ENCODE data around the gene LSS. TPM values are rescaled to one million over a fixed set of nuclear protein-coding genes. Genes with fewer than 3 reads are reported as not detected.

The LSS gene
- total RNA-seq, 4 donors from 2014 or later, result 128 to 251 (median 164) TPM

DNA sequence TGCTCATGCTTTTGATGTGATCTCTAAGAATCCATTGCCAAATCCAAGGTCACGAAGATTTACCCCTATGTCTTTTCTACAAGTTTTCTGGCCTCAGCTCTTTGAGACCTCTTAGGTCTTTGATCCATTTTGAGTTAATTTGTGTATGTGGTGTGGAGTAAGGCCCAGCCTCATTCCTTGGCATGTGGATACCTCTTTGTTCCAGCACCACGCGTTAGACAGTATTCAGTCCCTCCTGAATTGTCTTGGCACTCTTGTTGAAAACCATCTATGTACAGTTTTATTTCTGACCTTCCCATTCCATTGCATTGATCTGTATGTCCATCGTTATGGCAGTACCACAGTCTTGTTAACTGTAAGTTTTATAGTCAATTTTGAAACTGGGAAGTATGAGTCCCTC, 65.2 kb downstream of the LSS start:
- Histone ChIP-seq H3K4me1 (peaks cover 11% of the 10 kb centered on the region), H3K36me3 (no peaks in the 10 kb centered on the region), H3K27me3 (peaks cover 22% of the 10 kb centered on the region), H3K9me3 (no peaks in the 10 kb centered on the region), H3K27ac (no peak overlapping the region), H3K4me3 (no peak overlapping the region)
- no peak for DNase-seq (ENCODE audit: low spot score in 2 of 2)
- WGBS, result 67% methylated on average over 4 of the region's 4 CpGs
- TF ChIP-seq POLR2A (IDR thresholded peaks at IDR 0.05), result no peak
- TF ChIP-seq POLR2AphosphoS5 (IDR thresholded peaks at IDR 0.05), result no peak
- TF ChIP-seq, protein P1, sequence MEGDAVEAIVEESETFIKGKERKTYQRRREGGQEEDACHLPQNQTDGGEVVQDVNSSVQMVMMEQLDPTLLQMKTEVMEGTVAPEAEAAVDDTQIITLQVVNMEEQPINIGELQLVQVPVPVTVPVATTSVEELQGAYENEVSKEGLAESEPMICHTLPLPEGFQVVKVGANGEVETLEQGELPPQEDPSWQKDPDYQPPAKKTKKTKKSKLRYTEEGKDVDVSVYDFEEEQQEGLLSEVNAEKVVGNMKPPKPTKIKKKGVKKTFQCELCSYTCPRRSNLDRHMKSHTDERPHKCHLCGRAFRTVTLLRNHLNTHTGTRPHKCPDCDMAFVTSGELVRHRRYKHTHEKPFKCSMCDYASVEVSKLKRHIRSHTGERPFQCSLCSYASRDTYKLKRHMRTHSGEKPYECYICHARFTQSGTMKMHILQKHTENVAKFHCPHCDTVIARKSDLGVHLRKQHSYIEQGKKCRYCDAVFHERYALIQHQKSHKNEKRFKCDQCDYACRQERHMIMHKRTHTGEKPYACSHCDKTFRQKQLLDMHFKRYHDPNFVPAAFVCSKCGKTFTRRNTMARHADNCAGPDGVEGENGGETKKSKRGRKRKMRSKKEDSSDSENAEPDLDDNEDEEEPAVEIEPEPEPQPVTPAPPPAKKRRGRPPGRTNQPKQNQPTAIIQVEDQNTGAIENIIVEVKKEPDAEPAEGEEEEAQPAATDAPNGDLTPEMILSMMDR (IDR thresholded peaks at IDR 0.05), result no peak
- no peak for TF ChIP-seq EP300 (IDR thresholded peaks at IDR 0.05)

DNA sequence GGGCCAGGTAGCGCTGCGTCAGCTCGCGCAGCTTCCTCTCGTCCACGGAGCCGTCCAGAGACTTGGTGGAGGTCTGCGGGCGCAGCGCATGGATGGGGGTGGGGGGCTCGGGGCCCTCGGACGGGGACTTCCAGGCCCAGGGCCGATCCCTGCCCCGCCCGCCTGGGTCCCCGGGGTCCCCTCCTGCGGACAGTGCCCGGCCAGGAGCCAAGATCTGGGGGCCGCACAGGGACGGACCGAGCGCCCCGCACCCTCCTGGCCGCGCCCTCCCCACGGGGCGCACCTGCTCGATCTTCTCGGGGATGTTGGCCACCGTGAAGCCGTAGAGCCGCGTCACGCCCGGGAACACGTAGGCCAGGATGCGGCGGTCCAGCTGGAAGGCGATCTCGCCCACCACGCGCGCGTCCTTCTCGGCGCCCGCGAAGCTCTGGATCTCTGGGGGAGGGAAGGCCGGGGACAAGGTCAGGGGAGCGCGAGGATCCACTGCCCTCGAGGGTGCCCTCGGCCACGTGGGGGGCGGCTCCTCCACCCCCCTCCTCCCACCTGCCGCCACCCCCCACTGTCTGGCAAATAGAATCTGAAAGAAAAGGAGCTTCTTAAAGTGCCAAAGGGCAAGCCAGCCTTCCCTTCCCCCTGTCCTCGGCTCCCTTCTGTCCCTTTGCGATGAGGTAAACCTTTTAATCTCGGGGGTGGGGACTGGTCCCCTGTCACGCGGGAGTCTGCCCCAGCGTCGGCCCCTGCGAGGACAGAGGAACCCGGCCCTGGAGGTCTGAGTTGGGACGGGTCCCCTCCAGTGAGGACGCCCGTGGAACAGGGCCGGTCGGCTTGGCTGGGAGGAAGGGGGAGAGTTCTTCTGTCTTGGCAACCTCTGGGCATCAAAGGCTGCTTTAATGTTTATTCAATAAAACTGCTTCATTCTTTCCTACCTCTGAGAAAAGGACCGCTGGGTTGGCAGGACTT, 66.7 kb downstream of the LSS start:
- peak; percentile 46 to 75 for DNase-seq (ENCODE audit: low spot score in 2 of 2)
- TF ChIP-seq POLR2A (IDR thresholded peaks at IDR 0.05) (no peak), POLR2AphosphoS5 (IDR thresholded peaks at IDR 0.05) (no peak), EP300 (IDR thresholded peaks at IDR 0.05) (no peak)
- TF ChIP-seq, protein P1 (IDR thresholded peaks at IDR 0.05), result no peak
- Histone ChIP-seq H3K4me1 (peaks cover 11% of the 10 kb centered on the region), H3K27ac (no peak overlapping the region), H3K36me3 (no peaks in the 10 kb centered on the region), H3K9me3 (no peaks in the 10 kb centered on the region), H3K4me3 (peak overlapping the region; percentile 34), H3K27me3 (peaks cover 22% of the 10 kb centered on the region)
- WGBS, result 88% methylated on average over 35 of the region's 72 CpGs

DNA sequence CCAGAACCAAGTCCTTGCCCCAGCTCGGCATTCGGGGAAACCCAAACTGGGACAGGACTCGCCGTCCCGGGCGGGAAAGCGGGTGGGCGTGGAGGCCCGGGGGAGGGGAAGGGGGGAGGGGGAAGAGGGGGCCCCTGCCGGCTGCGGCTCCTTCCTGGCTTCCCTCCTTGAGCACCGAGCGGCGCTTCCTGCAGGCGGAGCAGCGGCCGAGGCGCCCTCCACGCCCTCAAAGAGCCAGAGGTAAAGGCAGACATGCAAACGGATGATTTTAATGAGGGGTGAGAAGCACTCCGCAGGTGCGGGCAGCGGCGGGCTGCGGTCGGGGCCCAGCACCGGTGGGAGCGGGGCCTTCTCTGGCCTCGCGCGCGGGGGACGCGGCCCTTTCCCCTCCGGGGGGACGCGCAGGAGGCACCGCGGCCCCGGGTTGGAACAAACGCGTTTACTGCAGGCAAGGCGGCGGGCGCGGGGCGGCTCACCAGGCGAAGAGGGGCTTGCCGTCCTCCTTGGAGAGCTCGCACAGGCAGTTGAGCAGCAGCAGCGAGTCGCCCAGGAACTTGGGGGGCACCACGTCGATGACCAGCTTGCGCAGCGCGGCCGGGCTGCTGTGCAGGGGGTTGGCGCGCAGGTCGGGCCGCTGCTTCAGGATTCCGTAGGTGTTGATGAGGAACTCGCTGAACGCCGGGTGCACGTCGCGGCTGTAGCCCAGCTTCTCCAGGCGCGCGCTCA, 67.5 kb downstream of the LSS start:
- H3K27ac ChIP-seq, result no peak overlapping the region
- H3K4me1 ChIP-seq, result peaks cover 11% of the 10 kb centered on the region
- TF ChIP-seq EP300 (IDR thresholded peaks at IDR 0.05) (no peak), POLR2A (IDR thresholded peaks at IDR 0.05) (no peak), POLR2AphosphoS5 (IDR thresholded peaks at IDR 0.05) (no peak)
- TF ChIP-seq, protein P1 (IDR thresholded peaks at IDR 0.05), result no peak
- peak overlapping the region; percentile 34 for H3K4me3 ChIP-seq
- no peaks in the 10 kb centered on the region for H3K36me3 ChIP-seq
- no peaks in the 10 kb centered on the region for H3K9me3 ChIP-seq
- peak; percentile 52 to 74 for DNase-seq (ENCODE audit: low spot score in 2 of 2)
- 94% methylated on average over 27 of the region's 72 CpGs for WGBS
- H3K27me3 ChIP-seq, result peaks cover 22% of the 10 kb centered on the region

DNA sequence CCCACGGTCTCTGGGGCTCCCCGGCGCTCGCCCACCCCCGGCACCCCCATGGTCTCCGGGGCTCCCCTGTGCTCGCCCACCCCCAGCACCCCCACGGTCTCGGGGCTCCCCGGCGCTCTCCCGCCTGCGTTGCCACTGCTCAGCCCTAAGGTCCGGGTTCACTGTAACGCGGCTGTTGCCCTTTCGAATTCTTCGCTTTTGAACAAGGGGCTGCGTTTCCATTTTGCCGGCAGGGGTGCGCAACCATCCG, 68.0 kb downstream of the LSS start:
- peaks cover 11% of the 10 kb centered on the region for H3K4me1 ChIP-seq
- no peak overlapping the region for H3K27ac ChIP-seq
- TF ChIP-seq POLR2A (IDR thresholded peaks at IDR 0.05) (no peak), EP300 (IDR thresholded peaks at IDR 0.05) (no peak), POLR2AphosphoS5 (IDR thresholded peaks at IDR 0.05) (no peak)
- TF ChIP-seq, protein P1 (IDR thresholded peaks at IDR 0.05), result no peak
- no peak overlapping the region for H3K4me3 ChIP-seq
- H3K36me3 ChIP-seq, result no peaks in the 10 kb centered on the region
- WGBS, result 96% methylated on average over 14 of the region's 22 CpGs
- peaks cover 22% of the 10 kb centered on the region for H3K27me3 ChIP-seq
- no peaks in the 10 kb centered on the region for H3K9me3 ChIP-seq
- peak in 1 of 2 donors; percentile 69 for DNase-seq (ENCODE audit: low spot score in 2 of 2)
